K562 (cell line): Measurements from ENCODE around the gene LLGL1. TPM values are rescaled to one million over a fixed set of nuclear protein-coding genes. Genes with fewer than 3 reads are reported as not detected.

Experiments
- ATF7 ChIP-seq: fragments of 450-650 bp; IDR thresholded peaks from 2 replicates; pipeline ENCODE4 v1.7.1; 2014; ENCODE audit warnings: mild to moderate bottlenecking, moderate library complexity
- JUNB ChIP-seq: fragments of 450-650 bp; formaldehyde crosslinking; conservative IDR thresholded peaks from 2 replicates; pipeline ENCODE4 v1.4.0; 2020; ENCODE audit warnings: mild to moderate bottlenecking
- KDM5B ChIP-seq: fragments of 200-600 bp; sonication (generic); IDR thresholded peaks from 2 replicates; pipeline ENCODE4 v1.6.1; 2012; ENCODE audit warnings: low read depth, mild to moderate bottlenecking, moderate library complexity, low read length, control low read depth, inconsistent platforms; ENCODE audit not compliant: insufficient replicate concordance
- MXI1 ChIP-seq: IDR thresholded peaks from 2 replicates; pipeline ENCODE4 v1.6.1; 2011; ENCODE audit warnings: low read depth, mild to moderate bottlenecking, improper control_type of control experiment, low read length
- NFYB ChIP-seq: IDR thresholded peaks from 2 replicates; pipeline ENCODE4 v1.6.1; 2011; ENCODE audit warnings: mild to moderate bottlenecking, moderate library complexity; ENCODE audit not compliant: insufficient read length; ENCODE audit errors: extremely low read depth
- POLR2G ChIP-seq: fragments of 200-400 bp; formaldehyde crosslinking; IDR thresholded peaks from 2 replicates; pipeline ENCODE4 v1.6.1; 2017; ENCODE audit warnings: low read depth, mild to moderate bottlenecking, antibody characterized with exemption, low read length, moderate library complexity
- RB1 ChIP-seq: fragments of 450-650 bp; IDR thresholded peaks from 2 replicates; pipeline ENCODE4 v1.6.1; 2017; ENCODE audit warnings: low read depth, mild to moderate bottlenecking
- RBM25 ChIP-seq: fragments of 200-400 bp; formaldehyde crosslinking; IDR thresholded peaks from 2 replicates; pipeline ENCODE4 v1.6.1; 2018; ENCODE audit warnings: low read length, low read depth, moderate library complexity; ENCODE audit not compliant: severe bottlenecking
- RBM39 ChIP-seq: fragments of 200-400 bp; formaldehyde crosslinking; optimal IDR thresholded peaks from 2 replicates; pipeline ENCODE3; 2018; ENCODE audit warnings: low read depth, low read length
- SAFB2 ChIP-seq: fragments of 200-400 bp; formaldehyde crosslinking; IDR thresholded peaks from 2 replicates; pipeline ENCODE4 v1.6.1; 2018; ENCODE audit warnings: borderline replicate concordance, low read length, low read depth, moderate library complexity; ENCODE audit not compliant: severe bottlenecking
- SP1 ChIP-seq: sonication (generic); formaldehyde crosslinking; IDR thresholded peaks from 2 replicates; pipeline ENCODE4 v1.8.1; 2022; ENCODE audit warnings: mild to moderate bottlenecking, missing genetic modification reagents
- ZNF133 ChIP-seq: fragments of 250-450 bp; sonication (Bioruptor Pico); IDR thresholded peaks from 2 replicates; pipeline ENCODE4 v1.4.0; 2020; ENCODE audit warnings: mild to moderate bottlenecking
- ZNF175 ChIP-seq: fragments of 200-800 bp; sonication (Bioruptor generic); IDR thresholded peaks from 2 replicates; pipeline ENCODE4 v1.6.1; 2016; ENCODE audit warnings: low read depth, mild to moderate bottlenecking, missing genetic modification characterization, missing compliant biosample characterization
- ZNF57 ChIP-seq: fragments of 450-650 bp; formaldehyde crosslinking; IDR thresholded peaks from 2 replicates; pipeline ENCODE4 v1.4.0; 2020; ENCODE audit warnings: mild to moderate bottlenecking, moderate library complexity
- polyA plus RNA-seq, 8 experiments: library from polyadenylated mRNA; depleted of rRNA in 4 of 8; stranded (reverse) in 5 of 8; unstranded in 3 of 8; fragments of >200 nt; fragmentation: Nextera tagmentation in 2 of 8; fragmentation: Illumina TruSeq in 1 of 8; extraction: Ambion mirVana in 2 of 8; extraction: Trizol in 1 of 8; gene quantifications; 2 replicates each; pipeline versions ENCODE4 v1.2.1 to v1.2.3, GENCODE V29; 2011 to 2014; ENCODE audit warnings: inconsistent platforms in 1 of 8, missing spikeins in 1 of 8
- total RNA-seq, 7 experiments: library from RNA; depleted of rRNA in 6 of 7; stranded (reverse); fragments of >200 nt in 6 of 7; fragmentation: Illumina TruSeq in 2 of 7; extraction: Trizol in 2 of 7; gene quantifications; 2 replicates each; pipeline versions ENCODE4 v1.2.1 to v1.2.3, GENCODE V29; 2011 to 2021; ENCODE audit warnings: low replicate concordance in 1 of 7
- TF ChIP-seq, protein P1 (sequence below), 2 experiments: fragments of 450-650 bp; IDR thresholded peaks; 2 replicates each; pipeline ENCODE4 v1.6.1; 2016
- TF ChIP-seq, protein P2 (sequence below): fragments of 250-450 bp; sonication (Bioruptor Pico); IDR thresholded peaks from 2 replicates; pipeline ENCODE4 v1.4.0; 2020

Gene LLGL1
- total and polyA plus RNA-seq, 9 of the 15 experiments (the other 6 are each of a cell fraction or from before 2014, with no cell fraction given), result 0.11 to 12.9 (median 5.3) TPM; not detected in 1

DNA sequence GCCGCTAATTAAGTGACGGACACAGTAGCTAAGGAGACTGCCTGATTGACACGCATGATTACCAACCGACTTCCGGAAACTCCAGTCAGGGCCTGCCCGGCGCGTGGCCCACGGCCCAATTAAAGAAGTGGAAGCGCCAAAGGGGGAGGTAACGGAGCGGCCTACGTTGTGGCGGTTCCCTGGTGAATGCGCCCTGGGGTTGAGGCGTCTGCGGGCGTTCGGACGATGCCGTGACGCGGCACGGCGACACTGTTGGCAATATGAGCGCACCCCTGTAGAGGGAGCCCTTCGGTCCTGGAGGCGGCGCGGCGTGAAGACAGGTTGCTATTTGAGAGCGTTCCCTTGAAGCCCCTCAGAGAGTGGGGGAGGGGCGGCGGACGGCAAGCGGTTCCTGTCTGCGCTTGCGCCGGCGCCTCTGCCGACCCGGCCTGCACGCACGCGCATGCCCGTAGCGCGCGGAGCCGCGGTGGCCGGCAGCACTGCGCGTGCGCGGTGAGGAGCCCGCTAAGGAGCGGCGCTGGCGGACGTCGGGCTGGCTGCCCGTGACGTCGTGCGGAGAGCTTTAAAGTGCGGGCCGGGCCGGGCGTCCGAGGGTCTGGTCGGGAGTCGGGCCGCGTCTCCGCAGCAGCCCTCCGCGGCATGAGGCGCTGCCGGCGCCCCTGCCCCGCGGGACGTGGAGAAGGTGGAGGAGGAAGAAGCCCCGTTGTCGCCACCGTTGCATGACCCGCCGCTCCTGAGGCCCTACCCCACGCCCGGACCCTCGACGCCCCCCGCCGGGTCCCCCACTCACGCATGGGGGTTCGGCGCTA lies 41.9 kb upstream of the LLGL1 start, which contains the start of gene ALKBH5 (continued):
- peak; percentile 64; the same call in 1 of the 2 replicates for TF ChIP-seq RB1
- no peak for TF ChIP-seq JUNB (CRISPR knock-in tag)
- TF ChIP-seq ZNF175, result no peak
- TF ChIP-seq NFYB, result peak; percentile 48
- no peak for TF ChIP-seq ZNF57 (CRISPR knock-in tag)
- TF ChIP-seq MXI1, result peak; percentile 88
- TF ChIP-seq RBM39, result peak; percentile 21
- TF ChIP-seq SAFB2, result no peak
- peak; percentile 80; the same call in 1 of the 2 replicates for TF ChIP-seq ATF7
- TF ChIP-seq, protein P1, sequence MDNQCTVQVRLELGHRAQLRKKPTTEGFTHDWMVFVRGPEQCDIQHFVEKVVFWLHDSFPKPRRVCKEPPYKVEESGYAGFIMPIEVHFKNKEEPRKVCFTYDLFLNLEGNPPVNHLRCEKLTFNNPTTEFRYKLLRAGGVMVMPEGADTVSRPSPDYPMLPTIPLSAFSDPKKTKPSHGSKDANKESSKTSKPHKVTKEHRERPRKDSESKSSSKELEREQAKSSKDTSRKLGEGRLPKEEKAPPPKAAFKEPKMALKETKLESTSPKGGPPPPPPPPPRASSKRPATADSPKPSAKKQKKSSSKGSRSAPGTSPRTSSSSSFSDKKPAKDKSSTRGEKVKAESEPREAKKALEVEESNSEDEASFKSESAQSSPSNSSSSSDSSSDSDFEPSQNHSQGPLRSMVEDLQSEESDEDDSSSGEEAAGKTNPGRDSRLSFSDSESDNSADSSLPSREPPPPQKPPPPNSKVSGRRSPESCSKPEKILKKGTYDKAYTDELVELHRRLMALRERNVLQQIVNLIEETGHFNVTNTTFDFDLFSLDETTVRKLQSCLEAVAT (IDR thresholded peaks at IDR 0.05), result no peak
- TF ChIP-seq POLR2G, result peak; percentile 83
- TF ChIP-seq, protein P2, sequence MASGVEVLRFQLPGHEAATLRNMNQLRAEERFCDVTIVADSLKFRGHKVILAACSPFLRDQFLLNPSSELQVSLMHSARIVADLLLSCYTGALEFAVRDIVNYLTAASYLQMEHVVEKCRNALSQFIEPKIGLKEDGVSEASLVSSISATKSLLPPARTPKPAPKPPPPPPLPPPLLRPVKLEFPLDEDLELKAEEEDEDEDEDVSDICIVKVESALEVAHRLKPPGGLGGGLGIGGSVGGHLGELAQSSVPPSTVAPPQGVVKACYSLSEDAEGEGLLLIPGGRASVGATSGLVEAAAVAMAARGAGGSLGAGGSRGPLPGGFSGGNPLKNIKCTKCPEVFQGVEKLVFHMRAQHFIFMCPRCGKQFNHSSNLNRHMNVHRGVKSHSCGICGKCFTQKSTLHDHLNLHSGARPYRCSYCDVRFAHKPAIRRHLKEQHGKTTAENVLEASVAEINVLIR (CRISPR knock-in tag), result peak; percentile 60
- TF ChIP-seq RBM25, result peak; percentile 88
- no peak for TF ChIP-seq ZNF133 (CRISPR knock-in tag)
- TF ChIP-seq SP1, result peak; percentile 82
- TF ChIP-seq KDM5B, result no peak
